AG04449 (cell line): ENCODE measurements around the gene ZNF74.

Experiments
- CTCF ChIA-PET: fragments of 350-600 bp; formaldehyde crosslinking; extraction: SDS; loops from one replicate; lab custom pipeline; 2021; ENCODE audit warnings: antibody characterized with exemption; lab: Yijun Ruan, JAX
- POLR2A ChIA-PET: fragments of 400-600, 350-600 bp; formaldehyde crosslinking; extraction: SDS; loops from one replicate; lab custom pipeline; 2020; ENCODE audit warnings: antibody characterized with exemption, inconsistent platforms; lab: Yijun Ruan, JAX
- DNase-seq: peaks from one replicate; pipeline ENCODE4 v3.0.0-alpha.2; 2010; ENCODE audit warnings: low read depth, low spot score
- H3K4me3 ChIP-seq: 2 replicates; pipeline ENCODE4 v1.5.1; 2011; ENCODE audit warnings: low read depth, mild to moderate bottlenecking, control low read depth, low read length
- TF ChIP-seq, protein P1 (sequence below): IDR thresholded peaks from one replicate; pipeline ENCODE4 v1.5.1; 2011; ENCODE audit warnings: mild to moderate bottlenecking, moderate library complexity, low read length, control low read depth, inconsistent platforms; ENCODE audit not compliant: insufficient read depth; ENCODE audit errors: missing control alignments

The ZNF74 gene

GRCh38 chr22:20399866-20400605 lies 6.1 kb downstream of the ZNF74 start:
- no peak overlapping the region for H3K4me3 ChIP-seq
- no peak for DNase-seq
- CTCF ChIA-PET = interaction anchor here (0.9 kb wide), 1 partner anchor 18 kb away, joined by 4 read pairs; no protein-coding TSS in a partner anchor
- TF ChIP-seq, protein P1, sequence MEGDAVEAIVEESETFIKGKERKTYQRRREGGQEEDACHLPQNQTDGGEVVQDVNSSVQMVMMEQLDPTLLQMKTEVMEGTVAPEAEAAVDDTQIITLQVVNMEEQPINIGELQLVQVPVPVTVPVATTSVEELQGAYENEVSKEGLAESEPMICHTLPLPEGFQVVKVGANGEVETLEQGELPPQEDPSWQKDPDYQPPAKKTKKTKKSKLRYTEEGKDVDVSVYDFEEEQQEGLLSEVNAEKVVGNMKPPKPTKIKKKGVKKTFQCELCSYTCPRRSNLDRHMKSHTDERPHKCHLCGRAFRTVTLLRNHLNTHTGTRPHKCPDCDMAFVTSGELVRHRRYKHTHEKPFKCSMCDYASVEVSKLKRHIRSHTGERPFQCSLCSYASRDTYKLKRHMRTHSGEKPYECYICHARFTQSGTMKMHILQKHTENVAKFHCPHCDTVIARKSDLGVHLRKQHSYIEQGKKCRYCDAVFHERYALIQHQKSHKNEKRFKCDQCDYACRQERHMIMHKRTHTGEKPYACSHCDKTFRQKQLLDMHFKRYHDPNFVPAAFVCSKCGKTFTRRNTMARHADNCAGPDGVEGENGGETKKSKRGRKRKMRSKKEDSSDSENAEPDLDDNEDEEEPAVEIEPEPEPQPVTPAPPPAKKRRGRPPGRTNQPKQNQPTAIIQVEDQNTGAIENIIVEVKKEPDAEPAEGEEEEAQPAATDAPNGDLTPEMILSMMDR = no peak
- POLR2A ChIA-PET = no interaction called here

- no peak overlapping the region for H3K4me3 ChIP-seq
- ChIA-PET CTCF (no interaction called here), POLR2A (no interaction called here)
- no peak for DNase-seq
- TF ChIP-seq, protein P1 = no peak
Measured at GRCh38 chr22:20400606-20401375, 6.8 kb downstream of the ZNF74 start.

DNA sequence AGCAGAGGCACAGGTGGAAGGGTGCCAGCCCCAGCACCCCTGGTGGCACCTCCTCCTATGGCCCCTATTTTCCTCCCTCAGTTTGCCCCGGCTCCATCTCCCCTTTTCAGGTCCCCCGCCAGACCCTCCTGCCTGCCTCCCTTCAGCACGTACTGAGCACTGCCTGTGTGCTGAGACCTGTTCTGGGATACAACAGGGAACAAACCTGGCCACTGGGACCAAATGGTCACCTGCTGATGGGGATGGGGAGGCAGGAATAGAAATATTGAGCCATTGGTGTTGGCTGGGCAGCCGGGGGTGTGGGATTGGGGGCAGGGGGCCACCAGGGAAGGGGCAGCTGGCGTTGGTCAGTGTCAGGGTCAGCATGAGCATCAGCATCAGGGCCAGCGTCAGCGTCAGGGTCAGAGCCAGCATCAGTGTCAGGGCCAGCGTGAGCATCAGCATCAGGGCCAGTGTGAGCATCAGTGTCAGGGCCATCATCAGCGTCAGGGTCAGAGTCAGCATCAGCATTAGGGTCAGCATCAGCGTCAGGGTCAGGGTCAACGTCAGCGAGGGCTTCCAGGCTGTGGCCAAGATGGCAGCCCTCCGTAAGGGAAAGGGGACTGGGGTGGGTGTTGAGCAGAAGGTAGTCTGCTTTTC lies 7.5 kb downstream of the ZNF74 start:
- H3K4me3 ChIP-seq = no peak overlapping the region
- ChIA-PET POLR2A (no interaction called here), CTCF (no interaction called here)
- no peak for DNase-seq
- TF ChIP-seq, protein P1 = no peak

- ChIA-PET POLR2A (no interaction called here), CTCF (no interaction called here)
- no peak for DNase-seq
- TF ChIP-seq, protein P1 = no peak
- H3K4me3 ChIP-seq = no peak overlapping the region
Measured at GRCh38 chr22:20402960-20403778, 9.2 kb downstream of the ZNF74 start.

GRCh38 chr22:20403779-20404140 lies 9.8 kb downstream of the ZNF74 start:
- H3K4me3 ChIP-seq = no peak overlapping the region
- TF ChIP-seq, protein P1 = no peak
- CTCF ChIA-PET = interaction anchor here (0.6 kb wide), 1 partner anchor 14 kb away, joined by 3 read pairs; no protein-coding TSS in a partner anchor
- POLR2A ChIA-PET = no interaction called here
- no peak for DNase-seq
